Stimulated activated CD4-positive, alpha-beta T cell treated with anti-CD3 and anti-CD28 coated beads, Interleukin-15, amount 100 ng/mL, for 48 hours (primary cell): ENCODE data around the gene PPM1N.

Experiments used
- DNase-seq, 2 donors: peaks; one replicate each; pipeline ENCODE4 v3.0.0-alpha.2; 2020; ENCODE audit warnings: low read depth in 2 of 2

The PPM1N gene

DNA sequence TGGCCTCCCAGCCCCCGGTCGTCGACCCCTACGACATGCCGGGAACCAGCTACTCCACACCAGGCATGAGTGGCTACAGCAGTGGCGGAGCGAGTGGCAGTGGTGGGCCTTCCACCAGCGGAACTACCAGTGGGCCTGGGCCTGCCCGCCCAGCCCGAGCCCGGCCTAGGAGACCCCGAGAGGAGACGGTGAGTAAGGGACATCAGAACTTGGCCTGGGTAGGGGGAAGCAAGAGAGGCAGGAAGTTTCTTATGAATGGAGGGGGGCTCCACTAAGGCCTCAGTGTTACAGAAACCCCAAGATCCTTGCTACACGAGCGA is 27.5 kb upstream of the PPM1N start:
- DNase-seq, result no peak

DNA sequence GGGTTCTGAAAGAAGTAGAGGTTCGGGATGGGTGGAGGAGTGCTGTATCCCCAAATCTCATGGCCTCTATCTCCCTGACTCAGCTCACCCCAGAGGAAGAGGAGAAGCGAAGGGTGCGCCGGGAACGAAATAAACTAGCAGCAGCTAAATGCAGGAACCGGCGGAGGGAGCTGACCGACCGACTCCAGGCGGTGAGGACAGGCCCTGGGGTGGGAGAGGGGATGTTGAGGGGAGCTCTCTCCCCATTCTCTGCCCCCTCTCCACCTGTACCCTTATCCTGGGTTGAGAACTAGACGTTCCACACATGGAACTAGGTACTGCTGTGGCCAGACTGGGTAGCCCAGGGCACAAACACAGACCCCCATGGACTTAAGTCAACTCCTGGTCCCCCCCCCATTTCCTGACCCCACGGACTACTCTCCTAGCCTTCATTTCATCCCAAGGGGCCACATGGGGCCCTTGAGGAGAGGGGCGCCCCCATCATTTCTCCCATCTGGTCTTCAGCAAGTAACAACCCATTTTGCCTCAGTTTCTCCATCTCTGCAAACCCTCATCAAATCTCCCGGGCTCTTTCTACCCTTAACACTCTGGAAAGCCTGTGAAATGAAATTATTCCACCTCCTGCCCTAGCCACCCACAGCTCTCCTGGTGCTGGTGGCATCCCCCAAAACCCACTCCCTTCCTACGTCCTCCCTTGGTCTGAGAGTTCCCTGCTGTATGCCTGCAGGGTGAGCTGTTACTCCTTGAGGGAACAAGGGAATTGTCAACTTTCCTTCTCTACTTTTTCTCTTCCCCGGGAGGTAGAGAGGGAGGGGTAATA is 26.9 kb upstream of the PPM1N start:
- DNase-seq, result no peak

DNA sequence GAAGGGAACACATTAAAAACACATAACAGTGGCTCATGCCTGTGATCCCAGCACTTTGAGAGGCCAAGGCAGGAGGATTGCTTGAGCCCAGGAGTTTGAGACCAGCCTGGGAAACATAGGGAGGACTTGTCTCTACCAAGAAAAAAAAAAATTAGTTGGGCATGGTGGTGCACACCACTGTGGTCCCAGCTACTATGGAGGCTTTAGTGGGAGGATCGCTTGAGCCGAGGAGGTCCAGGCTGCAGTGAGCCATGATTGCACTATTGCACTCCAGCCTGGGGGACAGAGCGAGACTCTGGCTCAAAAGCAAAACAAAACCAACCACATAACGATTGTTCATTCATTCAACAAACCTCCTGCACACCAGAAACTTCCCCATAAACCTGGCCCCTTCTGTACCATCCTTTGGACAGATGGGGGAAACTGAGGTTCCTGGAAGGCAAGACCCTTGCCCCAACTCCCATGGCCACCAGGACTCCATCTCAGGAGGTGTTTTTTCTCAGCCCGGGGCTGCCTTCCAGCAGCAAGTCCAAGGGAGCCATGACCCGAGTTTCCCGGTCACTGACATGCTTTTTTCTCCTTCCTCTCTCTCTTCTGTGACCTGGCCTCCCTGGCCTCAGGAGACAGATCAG is 26.2 kb upstream of the PPM1N start:
- no peak for DNase-seq

DNA sequence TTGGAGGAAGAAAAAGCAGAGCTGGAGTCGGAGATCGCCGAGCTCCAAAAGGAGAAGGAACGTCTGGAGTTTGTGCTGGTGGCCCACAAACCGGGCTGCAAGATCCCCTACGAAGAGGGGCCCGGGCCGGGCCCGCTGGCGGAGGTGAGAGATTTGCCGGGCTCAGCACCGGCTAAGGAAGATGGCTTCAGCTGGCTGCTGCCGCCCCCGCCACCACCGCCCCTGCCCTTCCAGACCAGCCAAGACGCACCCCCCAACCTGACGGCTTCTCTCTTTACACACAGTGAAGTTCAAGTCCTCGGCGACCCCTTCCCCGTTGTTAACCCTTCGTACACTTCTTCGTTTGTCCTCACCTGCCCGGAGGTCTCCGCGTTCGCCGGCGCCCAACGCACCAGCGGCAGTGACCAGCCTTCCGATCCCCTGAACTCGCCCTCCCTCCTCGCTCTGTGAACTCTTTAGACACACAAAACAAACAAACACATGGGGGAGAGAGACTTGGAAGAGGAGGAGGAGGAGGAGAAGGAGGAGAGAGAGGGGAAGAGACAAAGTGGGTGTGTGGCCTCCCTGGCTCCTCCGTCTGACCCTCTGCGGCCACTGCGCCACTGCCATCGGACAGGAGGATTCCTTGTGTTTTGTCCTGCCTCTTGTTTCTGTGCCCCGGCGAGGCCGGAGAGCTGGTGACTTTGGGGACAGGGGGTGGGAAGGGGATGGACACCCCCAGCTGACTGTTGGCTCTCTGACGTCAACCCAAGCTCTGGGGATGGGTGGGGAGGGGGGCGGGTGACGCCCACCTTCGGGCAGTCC is 25.5 kb upstream of the PPM1N start:
- DNase-seq, result no peak

DNA sequence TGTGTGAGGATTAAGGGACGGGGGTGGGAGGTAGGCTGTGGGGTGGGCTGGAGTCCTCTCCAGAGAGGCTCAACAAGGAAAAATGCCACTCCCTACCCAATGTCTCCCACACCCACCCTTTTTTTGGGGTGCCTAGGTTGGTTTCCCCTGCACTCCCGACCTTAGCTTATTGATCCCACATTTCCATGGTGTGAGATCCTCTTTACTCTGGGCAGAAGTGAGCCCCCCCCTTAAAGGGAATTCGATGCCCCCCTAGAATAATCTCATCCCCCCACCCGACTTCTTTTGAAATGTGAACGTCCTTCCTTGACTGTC is 24.9 kb upstream of the PPM1N start:
- no peak for DNase-seq

DNA sequence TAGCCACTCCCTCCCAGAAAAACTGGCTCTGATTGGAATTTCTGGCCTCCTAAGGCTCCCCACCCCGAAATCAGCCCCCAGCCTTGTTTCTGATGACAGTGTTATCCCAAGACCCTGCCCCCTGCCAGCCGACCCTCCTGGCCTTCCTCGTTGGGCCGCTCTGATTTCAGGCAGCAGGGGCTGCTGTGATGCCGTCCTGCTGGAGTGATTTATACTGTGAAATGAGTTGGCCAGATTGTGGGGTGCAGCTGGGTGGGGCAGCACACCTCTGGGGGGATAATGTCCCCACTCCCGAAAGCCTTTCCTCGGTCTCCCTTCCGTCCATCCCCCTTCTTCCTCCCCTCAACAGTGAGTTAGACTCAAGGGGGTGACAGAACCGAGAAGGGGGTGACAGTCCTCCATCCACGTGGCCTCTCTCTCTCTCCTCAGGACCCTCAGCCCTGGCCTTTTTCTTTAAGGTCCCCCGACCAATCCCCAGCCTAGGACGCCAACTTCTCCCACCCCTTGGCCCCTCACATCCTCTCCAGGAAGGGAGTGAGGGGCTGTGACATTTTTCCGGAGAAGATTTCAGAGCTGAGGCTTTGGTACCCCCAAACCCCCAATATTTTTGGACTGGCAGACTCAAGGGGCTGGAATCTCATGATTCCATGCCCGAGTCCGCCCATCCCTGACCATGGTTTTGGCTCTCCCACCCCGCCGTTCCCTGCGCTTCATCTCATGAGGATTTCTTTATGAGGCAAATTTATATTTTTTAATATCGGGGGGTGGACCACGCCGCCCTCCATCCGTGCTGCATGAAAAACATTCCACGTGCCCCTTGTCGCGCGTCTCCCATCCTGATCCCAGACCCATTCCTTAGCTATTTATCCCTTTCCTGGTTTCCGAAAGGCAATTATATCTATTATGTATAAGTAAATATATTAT is 24.3 kb upstream of the PPM1N start:
- DNase-seq, result no peak

DNA sequence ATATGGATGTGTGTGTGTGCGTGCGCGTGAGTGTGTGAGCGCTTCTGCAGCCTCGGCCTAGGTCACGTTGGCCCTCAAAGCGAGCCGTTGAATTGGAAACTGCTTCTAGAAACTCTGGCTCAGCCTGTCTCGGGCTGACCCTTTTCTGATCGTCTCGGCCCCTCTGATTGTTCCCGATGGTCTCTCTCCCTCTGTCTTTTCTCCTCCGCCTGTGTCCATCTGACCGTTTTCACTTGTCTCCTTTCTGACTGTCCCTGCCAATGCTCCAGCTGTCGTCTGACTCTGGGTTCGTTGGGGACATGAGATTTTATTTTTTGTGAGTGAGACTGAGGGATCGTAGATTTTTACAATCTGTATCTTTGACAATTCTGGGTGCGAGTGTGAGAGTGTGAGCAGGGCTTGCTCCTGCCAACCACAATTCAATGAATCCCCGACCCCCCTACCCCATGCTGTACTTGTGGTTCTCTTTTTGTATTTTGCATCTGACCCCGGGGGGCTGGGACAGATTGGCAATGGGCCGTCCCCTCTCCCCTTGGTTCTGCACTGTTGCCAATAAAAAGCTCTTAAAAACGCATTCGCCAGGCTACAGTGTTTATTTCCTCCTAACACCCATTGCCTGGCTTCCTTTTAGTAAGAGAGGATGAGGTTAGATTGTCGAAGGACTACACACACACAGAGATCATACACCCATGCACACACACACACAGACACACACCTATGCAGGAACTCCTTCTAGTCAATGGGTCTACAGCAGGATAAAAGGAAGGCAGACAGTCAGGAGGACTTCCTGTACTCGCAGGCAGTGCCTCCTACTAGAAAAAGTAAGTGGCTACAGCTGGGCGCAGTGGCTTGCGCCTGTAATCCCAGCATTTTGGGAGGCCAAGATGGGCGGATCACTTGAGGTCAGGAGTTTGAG is 23.4 kb upstream of the PPM1N start:
- no peak for DNase-seq

DNA sequence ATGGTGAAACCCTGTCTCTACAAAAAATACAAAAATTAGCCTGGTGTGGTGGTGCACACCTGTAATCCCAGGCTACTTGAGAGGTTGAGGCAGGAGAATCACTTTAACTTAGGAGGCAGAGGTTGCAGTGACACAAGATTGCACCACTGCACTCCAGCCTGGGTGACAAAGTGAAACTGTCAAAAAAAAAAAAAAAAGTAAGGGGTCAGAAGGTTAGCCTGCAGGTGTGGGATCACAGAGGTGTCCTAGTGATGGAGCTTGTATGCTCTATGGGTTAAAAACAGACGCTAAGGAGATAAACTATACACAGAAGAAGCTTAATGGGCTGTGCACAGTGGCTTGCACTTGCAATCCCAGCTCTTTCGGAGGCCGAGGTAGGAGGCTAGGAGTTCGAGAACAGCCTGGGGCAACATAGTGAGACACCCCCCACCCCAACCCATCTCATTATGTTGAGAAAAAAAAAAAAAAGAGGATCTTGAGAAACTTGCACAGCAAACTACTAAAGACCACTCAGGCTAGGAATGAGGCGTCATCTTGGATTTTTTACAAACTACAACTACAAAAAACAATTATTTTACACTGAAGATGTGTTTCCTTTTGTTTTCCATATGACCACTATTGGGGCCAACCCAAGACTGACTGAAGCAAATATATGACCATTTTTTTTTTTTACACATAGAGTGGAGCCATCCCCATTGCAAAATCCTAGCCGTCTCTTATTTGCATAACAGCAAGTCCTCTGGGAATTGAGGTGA is 22.5 kb upstream of the PPM1N start:
- no peak for DNase-seq

DNA sequence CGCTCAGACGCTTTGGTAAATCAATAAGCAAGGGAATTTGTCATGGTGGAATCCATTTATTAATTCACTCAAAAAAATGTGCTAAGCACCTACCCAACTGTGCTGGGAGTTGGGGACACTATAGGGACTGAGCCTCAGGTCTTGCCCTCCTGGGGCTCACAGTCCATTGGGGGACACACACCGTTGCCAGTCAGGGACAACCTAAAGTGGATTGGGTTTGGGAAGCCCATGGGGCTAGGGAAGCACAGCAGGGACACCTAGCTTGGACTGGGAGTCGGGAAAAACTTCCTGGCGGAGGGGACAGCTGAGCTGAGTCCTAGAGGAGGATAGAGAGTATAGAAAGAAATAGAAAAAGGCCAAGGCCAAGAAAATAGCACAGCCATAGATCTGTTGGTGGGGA is 21.9 kb upstream of the PPM1N start:
- DNase-seq, result no peak

DNA sequence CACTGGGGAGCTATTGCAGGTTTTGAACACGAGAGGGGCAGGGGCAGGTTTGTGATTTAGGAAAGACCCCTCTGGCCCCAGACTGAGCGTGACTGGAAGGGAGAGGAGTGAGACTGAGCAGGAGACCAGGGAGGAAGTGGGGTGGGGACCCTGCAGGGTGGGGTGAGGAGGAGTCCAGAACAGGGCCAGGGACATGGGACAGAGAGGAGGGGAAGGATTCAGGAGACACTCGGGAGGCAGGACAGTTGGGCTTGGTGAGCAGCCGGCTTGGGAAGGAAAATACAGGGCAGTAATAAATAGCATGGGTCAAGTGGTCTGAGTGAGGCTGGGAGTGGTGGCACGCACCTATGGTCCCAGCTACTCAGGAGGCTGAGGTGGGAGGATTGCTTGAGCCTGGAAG is 21.1 kb upstream of the PPM1N start:
- no peak for DNase-seq

DNA sequence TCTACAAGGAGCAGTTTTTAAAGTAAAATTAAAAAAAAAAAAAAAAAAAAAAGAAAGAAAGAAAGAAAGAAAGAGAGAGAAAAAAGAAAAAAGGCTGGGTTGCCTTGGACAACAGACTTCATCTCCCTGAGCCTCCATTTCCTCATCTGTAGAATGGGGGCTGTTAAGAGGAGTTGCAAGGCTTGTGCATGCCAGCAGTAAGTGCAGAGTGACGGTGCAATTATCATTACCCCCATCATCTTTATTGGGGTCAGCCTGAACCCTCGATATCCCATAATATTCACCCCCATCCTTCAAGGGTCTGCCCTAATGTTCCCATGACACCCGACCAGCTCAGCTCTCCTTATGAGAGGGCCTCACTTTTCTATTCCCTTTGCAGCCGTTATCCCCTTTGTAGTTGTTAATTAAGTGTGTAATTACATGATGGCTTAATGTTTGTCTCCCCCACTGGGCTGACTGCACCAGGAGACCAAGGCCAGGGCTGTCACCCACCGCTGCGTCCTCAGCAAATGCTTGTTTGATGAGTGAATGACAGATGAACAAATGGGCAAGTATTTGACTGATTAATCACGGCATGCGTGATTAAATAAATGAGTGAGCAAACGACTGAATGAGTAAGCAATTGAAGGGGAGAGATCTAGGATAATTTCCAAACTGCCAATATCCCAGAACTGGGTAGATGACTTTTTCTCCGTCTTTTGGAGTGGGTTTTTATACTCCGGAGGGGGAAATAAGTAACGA is 20.4 kb upstream of the PPM1N start:
- DNase-seq, result no peak

DNA sequence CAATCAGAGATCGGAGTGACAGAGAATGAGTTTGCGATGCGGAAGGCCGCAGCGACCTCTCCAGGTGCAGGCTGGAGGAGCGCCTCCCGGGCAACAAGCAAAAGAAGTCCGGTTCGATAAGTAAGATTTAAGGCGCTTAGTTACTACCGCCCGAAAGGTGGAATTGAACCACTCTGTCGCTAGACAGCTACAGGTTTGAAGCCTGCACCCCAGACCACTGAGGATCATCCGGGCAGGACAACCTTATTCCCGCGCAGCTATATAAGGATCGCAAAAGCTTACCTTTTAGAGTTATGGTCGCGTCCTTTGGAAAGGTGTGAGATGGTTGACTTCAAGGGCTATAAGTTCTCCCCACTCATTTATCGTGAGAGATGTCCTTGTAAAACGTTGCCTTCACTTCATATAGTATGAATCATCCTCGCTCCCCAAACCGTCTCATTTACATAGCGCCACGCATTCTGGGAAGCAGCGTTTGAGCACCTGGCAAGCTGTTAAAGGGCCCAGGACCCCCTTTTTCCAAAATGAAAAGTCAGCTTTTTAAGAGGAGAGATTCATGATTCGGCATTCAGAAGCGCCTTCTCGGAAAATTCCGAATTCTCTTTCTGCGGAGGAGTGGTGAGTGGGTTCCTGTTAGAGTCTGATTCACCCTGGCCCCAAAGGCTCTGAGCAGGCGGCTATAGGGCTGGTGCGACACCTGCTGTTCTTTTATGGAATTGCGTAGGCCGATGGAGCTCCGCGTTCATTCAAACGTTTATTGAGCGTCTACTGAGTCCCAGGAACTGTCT is 19.6 kb upstream of the PPM1N start:
- DNase-seq, result peak; percentile 86 to 90

DNA sequence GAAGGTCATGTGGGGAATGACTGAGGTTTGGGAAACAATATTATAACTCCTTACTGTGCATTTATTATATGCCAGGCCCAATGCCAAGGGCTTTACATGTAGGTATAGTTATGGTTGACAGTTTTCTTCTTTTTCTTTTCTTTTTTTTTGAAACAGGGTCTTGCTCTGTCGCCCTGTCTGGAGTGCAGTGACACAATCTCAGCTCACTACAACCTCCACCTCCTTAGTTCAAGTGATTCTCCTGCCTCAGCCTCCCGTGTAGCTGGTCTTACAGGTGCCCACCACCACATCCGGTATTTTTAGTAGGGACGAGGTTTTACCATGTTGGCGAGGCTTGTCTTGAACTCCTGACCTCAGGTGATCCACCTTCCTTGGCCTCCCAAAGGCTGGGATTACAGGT is 15.2 kb upstream of the PPM1N start:
- DNase-seq, result no peak

DNA sequence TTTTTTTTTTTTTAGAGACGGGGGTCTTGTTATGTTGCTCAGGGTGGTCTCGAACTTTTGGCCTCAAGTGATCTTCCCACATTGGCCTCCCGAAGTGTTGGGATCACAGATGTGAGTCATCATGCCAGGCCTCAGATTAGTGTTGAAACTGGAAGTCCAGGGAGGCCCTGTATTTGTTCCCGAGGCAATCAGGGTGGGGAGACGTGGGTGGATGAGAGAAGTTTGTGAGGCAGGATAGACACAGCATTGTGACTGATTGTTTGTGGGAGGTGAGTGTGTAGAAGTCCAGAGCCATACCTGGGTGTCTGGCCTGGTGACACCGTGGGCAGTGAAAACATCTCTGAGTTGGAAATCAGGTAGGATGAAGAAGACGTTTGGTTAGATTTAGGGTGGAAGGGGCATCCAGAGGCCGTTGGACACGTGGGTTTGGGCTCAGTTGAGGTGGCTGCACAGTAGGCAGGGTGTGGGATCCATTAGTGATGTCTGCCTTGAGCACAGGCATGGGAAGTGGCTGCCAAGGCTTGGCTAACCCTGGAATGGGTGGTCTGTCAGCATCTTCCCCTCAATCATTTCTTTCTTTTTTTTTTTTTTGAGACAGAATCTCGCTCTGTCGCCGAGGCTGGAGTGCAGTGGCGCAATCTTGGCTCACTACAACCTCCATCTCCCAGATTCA is 13.8 kb upstream of the PPM1N start:
- no peak for DNase-seq

DNA sequence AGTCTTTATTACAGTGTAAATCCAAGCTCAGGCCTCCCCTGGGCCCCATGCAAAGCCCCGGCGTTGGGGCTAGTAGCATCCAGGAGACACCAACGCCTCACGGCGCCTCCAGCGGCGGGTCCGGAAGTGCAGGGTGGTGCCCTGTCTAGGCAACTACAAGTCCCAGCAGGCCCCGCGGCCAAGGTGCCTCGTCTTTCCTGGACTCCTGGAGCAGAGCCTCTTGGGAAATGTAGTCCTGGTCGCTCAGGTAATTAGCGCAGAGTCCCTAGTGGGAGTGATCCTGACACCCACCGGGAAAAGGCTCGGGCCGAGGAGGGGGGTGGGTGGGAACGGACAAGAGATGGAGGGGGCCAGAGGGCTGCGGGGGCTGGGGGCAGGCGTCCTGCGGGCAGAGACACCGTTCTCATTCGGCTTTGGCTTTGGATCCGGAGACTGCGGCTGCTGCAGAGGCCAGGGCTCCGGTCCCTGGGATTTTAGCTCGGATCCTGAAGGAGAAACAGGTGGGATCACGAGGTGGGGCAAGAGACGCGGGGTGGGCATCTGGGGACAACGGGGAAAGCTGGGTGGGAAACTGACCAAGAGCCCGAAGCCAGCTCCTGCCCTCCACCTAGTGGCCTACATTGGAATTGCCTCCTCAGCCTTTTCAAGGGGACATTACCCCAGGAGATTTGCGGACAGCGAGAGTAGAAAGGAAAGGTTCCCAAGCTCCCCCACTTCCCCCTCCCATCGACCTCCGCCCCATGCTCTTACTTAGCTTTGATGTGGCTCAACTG is 12.8 kb upstream of the PPM1N start:
- DNase-seq, result peak; percentile 97 to 99

DNA sequence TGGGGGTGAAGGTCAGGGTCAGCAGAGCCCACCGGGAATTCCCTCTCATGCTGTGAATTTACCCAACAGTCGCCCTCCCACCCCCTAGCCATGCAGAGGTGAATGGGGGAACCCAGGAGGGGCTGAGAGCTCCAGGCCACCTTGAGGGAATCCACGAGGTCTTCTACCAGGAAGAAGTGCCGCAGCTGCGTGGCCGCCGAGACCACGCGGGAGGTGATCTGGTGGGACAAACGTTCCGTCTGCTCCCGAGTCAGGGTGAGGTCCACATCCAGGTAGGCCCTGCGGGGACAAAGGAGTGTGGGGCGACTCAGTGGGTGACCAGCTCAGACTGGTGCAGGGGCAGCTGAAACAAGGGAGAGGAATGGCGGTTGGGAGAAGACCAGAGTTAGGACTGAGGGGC is 9.5 kb upstream of the PPM1N start:
- no peak for DNase-seq

DNA sequence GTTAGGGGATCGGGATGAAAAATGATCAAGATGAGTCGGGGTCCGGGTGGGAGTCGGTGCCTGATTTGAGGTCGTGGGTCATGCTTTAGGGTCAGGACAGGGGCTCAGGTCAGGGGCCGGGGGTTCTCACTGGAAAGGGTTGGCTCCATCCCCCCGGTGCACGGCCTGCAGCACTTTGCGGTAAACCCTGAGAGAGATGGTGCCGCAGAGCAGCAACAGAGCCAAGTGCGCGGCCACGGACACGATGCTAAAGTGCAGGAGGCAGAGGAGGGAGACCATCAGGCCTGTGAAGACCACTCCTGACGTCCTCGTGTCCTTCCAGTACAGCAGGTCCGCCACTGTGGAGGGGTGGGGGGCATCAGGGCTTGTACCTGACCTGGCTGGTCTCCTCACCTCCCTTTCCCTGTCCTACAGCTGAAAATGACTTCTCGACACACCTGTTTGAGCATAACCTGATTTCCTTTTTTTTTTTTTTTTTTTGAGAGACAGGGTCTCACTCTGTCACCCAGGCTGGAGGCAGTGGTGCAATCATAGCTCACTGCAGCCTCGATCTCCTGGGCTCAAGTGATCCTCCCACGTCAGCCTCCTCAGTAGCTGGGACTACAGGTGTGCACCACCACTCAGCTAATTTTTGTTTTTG is 8.9 kb upstream of the PPM1N start:
- DNase-seq, result no peak
